ENCODE results near the gene LRRC74A.

DNA sequence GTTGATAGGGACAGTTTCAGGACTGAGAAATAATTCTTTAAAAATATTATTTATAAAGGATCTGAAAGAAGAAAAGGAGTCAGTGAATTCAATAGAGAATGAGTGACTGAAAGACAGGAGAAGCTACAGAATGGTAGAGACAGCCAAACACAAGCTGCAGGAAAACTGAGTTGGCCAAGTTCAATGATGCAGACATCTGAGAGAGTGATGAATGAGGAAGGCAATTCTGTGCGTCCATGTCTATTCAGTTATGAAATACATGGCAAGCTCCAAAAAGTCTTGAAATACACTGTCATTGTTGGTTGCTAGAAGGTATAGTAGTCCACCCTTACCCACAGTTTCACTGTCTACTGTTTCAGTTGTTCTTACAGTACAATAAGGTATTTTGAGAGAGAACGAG, 6.8 kb downstream of the LRRC74A start:
- no peak for TF ChIP-seq ZC3H10 (CRISPR knock-in tag; IDR thresholded peaks at IDR 0.05)
- TF ChIP-seq TCF4 (CRISPR knock-in tag; IDR thresholded peaks at IDR 0.05; ENCODE audit: borderline replicate concordance): no peak
- TF ChIP-seq ZFP30 (CRISPR knock-in tag; IDR thresholded peaks at IDR 0.05): no peak
- TF ChIP-seq ARNTL (CRISPR knock-in tag; IDR thresholded peaks at IDR 0.05; ENCODE audit: borderline replicate concordance, low read depth): no peak
- TF ChIP-seq, protein P1, sequence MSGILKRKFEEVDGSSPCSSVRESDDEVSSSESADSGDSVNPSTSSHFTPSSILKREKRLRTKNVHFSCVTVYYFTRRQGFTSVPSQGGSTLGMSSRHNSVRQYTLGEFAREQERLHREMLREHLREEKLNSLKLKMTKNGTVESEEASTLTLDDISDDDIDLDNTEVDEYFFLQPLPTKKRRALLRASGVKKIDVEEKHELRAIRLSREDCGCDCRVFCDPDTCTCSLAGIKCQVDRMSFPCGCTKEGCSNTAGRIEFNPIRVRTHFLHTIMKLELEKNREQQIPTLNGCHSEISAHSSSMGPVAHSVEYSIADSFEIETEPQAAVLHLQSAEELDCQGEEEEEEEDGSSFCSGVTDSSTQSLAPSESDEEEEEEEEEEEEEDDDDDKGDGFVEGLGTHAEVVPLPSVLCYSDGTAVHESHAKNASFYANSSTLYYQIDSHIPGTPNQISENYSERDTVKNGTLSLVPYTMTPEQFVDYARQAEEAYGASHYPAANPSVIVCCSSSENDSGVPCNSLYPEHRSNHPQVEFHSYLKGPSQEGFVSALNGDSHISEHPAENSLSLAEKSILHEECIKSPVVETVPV (CRISPR knock-in tag; IDR thresholded peaks at IDR 0.05): no peak
- TF ChIP-seq, protein P2, sequence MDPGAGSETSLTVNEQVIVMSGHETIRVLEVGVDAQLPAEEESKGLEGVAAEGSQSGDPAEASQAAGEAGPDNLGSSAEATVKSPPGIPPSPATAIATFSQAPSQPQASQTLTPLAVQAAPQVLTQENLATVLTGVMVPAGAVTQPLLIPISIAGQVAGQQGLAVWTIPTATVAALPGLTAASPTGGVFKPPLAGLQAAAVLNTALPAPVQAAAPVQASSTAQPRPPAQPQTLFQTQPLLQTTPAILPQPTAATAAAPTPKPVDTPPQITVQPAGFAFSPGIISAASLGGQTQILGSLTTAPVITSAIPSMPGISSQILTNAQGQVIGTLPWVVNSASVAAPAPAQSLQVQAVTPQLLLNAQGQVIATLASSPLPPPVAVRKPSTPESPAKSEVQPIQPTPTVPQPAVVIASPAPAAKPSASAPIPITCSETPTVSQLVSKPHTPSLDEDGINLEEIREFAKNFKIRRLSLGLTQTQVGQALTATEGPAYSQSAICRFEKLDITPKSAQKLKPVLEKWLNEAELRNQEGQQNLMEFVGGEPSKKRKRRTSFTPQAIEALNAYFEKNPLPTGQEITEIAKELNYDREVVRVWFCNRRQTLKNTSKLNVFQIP (CRISPR knock-in tag; IDR thresholded peaks at IDR 0.05; ENCODE audit: borderline replicate concordance, low read depth): no peak
- TF ChIP-seq CSDC2 (CRISPR knock-in tag; IDR thresholded peaks at IDR 0.05): no peak
- TF ChIP-seq TOX (CRISPR knock-in tag; IDR thresholded peaks at IDR 0.05; ENCODE audit: borderline replicate concordance): no peak
- TF ChIP-seq, protein P3, sequence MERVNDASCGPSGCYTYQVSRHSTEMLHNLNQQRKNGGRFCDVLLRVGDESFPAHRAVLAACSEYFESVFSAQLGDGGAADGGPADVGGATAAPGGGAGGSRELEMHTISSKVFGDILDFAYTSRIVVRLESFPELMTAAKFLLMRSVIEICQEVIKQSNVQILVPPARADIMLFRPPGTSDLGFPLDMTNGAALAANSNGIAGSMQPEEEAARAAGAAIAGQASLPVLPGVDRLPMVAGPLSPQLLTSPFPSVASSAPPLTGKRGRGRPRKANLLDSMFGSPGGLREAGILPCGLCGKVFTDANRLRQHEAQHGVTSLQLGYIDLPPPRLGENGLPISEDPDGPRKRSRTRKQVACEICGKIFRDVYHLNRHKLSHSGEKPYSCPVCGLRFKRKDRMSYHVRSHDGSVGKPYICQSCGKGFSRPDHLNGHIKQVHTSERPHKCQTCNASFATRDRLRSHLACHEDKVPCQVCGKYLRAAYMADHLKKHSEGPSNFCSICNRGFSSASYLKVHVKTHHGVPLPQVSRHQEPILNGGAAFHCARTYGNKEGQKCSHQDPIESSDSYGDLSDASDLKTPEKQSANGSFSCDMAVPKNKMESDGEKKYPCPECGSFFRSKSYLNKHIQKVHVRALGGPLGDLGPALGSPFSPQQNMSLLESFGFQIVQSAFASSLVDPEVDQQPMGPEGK (CRISPR knock-in tag; IDR thresholded peaks at IDR 0.05; ENCODE audit: borderline replicate concordance): no peak
- TF ChIP-seq ZNF70 (CRISPR knock-in tag; IDR thresholded peaks at IDR 0.05): no peak
- TF ChIP-seq, protein P4, sequence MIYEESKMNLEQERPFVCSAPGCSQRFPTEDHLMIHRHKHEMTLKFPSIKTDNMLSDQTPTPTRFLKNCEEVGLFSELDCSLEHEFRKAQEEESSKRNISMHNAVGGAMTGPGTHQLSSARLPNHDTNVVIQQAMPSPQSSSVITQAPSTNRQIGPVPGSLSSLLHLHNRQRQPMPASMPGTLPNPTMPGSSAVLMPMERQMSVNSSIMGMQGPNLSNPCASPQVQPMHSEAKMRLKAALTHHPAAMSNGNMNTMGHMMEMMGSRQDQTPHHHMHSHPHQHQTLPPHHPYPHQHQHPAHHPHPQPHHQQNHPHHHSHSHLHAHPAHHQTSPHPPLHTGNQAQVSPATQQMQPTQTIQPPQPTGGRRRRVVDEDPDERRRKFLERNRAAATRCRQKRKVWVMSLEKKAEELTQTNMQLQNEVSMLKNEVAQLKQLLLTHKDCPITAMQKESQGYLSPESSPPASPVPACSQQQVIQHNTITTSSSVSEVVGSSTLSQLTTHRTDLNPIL (CRISPR knock-in tag; IDR thresholded peaks at IDR 0.05; ENCODE audit: low read depth): no peak
- no peak for TF ChIP-seq ZNF8 (CRISPR knock-in tag; IDR thresholded peaks at IDR 0.05)
- no peak for TF ChIP-seq RARB (CRISPR knock-in tag; IDR thresholded peaks at IDR 0.05)
- no peak for TF ChIP-seq OSR1 (CRISPR knock-in tag; IDR thresholded peaks at IDR 0.05)

Data from SK-N-SH treated with all-trans-retinoic acid at 6 μM for 48 hours (cell line).